Left renal pelvis (tissue), 4 donors: ENCODE data around the gene ATP5PF. TPM values are rescaled to one million over a fixed set of nuclear protein-coding genes. Genes with fewer than 3 reads are reported as not detected.

Source experiments
- polyA plus RNA-seq, 4 donors: library from polyadenylated mRNA; unstranded; fragments of 120-200 nt; gene quantifications; one replicate each; pipeline ENCODE4 v1.2.1, GENCODE V29; 2013; ENCODE audit not compliant: insufficient read length in 4 of 4

Gene ATP5PF
- polyA plus RNA-seq, 4 donors, result 157 to 272 (median 233) TPM

Other genes with a start within 250 kb of the ATP5PF start
- gene MRPL39, start 127.4 kb downstream of the ATP5PF start, polyA plus RNA-seq, result 10 to 100 TPM; 30.0 to 50.3 (median 38.6) TPM
- gene JAM2, start 95.6 kb downstream of the ATP5PF start, polyA plus RNA-seq, result 10 to 100 TPM; 11.8 to 63.2 (median 16.5) TPM
- 10 to 100 TPM; 44.8 to 61.3 (median 53.2) TPM for gene GABPA, start 68 bp upstream of the ATP5PF start, polyA plus RNA-seq